Gastrocnemius medialis (tissue), 4 donors: Measurements from ENCODE around the gene MARCHF11.

Experiments used
- CTCF ChIP-seq, 5 experiments: fragments of 450-650 bp in 3 of 5; fragments of 200-600 bp in 2 of 5; sonication (generic) in 2 of 5; IDR thresholded peaks in 4 of 5; conservative IDR thresholded peaks in 1 of 5; 1 replicate in 4 of 5; 2 replicates in 1 of 5; pipeline ENCODE4 v1.5.1; 2016 to 2019; ENCODE audit warnings: antibody characterized with exemption in 5 of 5, mild to moderate bottlenecking in 3 of 5, moderate library complexity in 3 of 5
- POLR2A ChIP-seq, 2 donors: fragments of 450-650 bp; IDR thresholded peaks; one replicate each; pipeline ENCODE4 v1.6.1; 2017; ENCODE audit warnings: antibody characterized with exemption in 2 of 2, mild to moderate bottlenecking in 2 of 2, moderate library complexity in 2 of 2

DNA sequence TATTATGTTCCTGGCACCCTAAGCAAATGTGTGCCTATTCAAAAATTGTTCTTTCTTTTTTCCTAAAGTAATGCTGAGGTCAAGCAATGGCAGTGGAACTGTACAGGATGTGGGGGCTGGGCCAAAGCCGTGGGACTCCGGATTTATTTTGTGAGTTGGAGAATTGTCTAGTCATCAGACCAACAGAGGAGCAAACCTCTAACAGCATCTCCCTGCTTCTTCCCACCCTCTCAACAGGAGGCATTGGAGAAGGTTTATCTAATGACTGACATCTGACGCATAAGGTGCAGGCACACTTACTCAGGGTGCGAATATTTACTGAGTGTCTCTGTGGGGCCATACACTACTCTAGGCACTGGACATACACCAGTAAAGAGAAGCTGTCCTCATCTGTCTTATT, 38.6 kb downstream of the MARCHF11 start:
- no peak for TF ChIP-seq CTCF (IDR thresholded peaks at IDR 0.05 in 4 of 5, conservative IDR thresholded peaks at IDR 0.05 in 1 of 5)
- no peak for TF ChIP-seq POLR2A (IDR thresholded peaks at IDR 0.05)
